Measurements from ENCODE around the gene WNT5B. TPM values are rescaled to one million over a fixed set of nuclear protein-coding genes. Genes with fewer than 3 reads are reported as not detected.
A peak's percentile ranks its signal among the peaks of the same experiment; 100 is the strongest.

The WNT5B gene
- total RNA-seq, 2 experiments from 2014 or later = not detected

- ATAC-seq = no peak
- Mint-ChIP-seq H3K27me3 (peaks cover 1% of the 10 kb centered on the region), H3K36me3 (ENCODE audit: low read depth) (no peaks in the 10 kb centered on the region), H3K9me3 (no peaks in the 10 kb centered on the region), H3K4me3 (no peak overlapping the region), H3K4me1 (ENCODE audit: low read depth) (peaks cover 33% of the 10 kb centered on the region), H3K27ac (no peak overlapping the region)
- POLR2A ChIA-PET = interaction anchor here (1.9 to 3.8 kb wide), 2 partner anchors 11 to 12 kb away, joined by 8 to 27 read pairs; no protein-coding TSS in a partner anchor
- intact Hi-C loops (cut with micrococcal nuclease) = no loop called here
- DNase-seq = no peak
- CTCF ChIA-PET = interaction anchor here (0.6 to 4.8 kb wide), 14 partner anchors 7 to 500 kb away, joined by 3 to 38 read pairs (median 6); partner anchors contain the start of gene FBXL14
- no peak for TF ChIP-seq CTCF (IDR thresholded peaks at IDR 0.05)
These were observed 24.6 kb upstream of the WNT5B start for GRCh38 chr12:1604464-1604863.

GRCh38 chr12:1605129-1606020, 23.7 kb upstream of the WNT5B start:
- POLR2A ChIA-PET = interaction anchor here (1.1 to 1.9 kb wide), 2 partner anchors 12 to 694 kb away, joined by 3 to 8 read pairs; no protein-coding TSS in a partner anchor
- H3K9me3 Mint-ChIP-seq = no peaks in the 10 kb centered on the region
- DNase-seq (peak; percentile 67), ATAC-seq (peak; percentile 68)
- peak overlapping the region; percentile 73 for H3K27ac Mint-ChIP-seq
- H3K27me3 Mint-ChIP-seq = peaks cover 1% of the 10 kb centered on the region
- CTCF ChIA-PET = interaction anchor here (0.6 to 1.9 kb wide), 16 partner anchors 8 to 501 kb away, joined by 3 to 15 read pairs (median 4); no protein-coding TSS in a partner anchor
- intact Hi-C loops (cut with micrococcal nuclease) = no loop called here
- TF ChIP-seq CTCF (IDR thresholded peaks at IDR 0.05) = peak; percentile 83
- H3K4me3 Mint-ChIP-seq = peak overlapping the region; percentile 68
- peaks cover 33% of the 10 kb centered on the region for H3K4me1 Mint-ChIP-seq (ENCODE audit: low read depth)
- H3K36me3 Mint-ChIP-seq (ENCODE audit: low read depth) = no peaks in the 10 kb centered on the region

- ATAC-seq (peak; percentile 18), DNase-seq (peak; percentile 85)
- ChIA-PET POLR2A (interaction anchor here (1.1 to 1.9 kb wide), 3 partner anchors 13 to 695 kb away, joined by 3 to 8 read pairs (median 5); no protein-coding TSS in a partner anchor), CTCF (interaction anchor here (0.6 to 1.9 kb wide), 13 partner anchors 8 to 488 kb away, joined by 3 to 15 read pairs (median 4); no protein-coding TSS in a partner anchor)
- intact Hi-C loops (cut with micrococcal nuclease) = no loop called here
- H3K9me3 Mint-ChIP-seq = no peaks in the 10 kb centered on the region
- no peak for TF ChIP-seq CTCF (IDR thresholded peaks at IDR 0.05)
- H3K27me3 Mint-ChIP-seq = peaks cover 1% of the 10 kb centered on the region
- peak overlapping the region; percentile 68 for H3K4me3 Mint-ChIP-seq
- H3K4me1 Mint-ChIP-seq (ENCODE audit: low read depth) = peaks cover 30% of the 10 kb centered on the region
- peak overlapping the region; percentile 73 for H3K27ac Mint-ChIP-seq
- H3K36me3 Mint-ChIP-seq (ENCODE audit: low read depth) = no peaks in the 10 kb centered on the region
These were observed 22.9 kb upstream of the WNT5B start for GRCh38 chr12:1606021-1606622.

DNA sequence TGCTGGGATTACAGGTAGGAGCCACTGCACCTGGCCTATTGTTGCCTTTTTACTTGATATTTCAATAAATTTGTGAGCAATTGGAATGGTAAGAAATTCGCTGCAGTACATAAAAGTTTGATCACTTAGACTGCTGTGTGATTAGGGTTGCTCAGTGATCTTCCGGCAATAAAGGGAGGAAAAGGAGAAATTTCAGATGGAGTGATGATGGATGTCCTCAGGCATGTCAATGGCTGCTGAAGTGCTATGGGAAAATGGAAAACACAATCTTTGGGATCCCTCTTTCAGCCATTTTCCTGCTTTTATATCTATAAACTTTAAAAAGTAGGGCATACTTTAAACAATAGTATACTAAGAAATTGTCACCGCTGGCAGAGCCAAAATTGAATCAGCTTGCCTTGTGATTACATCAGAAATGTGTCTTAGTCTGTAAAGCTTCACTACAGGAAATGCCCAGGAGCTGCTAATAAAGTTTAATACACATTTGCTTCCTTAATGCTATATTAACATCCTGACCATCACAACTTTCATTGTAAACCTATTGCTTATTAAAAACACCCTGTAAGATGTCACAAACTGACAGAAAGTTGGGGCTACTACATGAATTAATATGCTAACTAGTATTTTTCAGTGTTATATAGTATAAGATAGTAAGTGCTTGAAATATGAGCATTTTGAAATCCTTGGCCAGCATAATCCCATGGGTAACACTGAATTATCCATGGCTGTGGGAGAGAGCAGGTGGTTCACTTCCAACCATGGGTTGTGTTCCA, 20.9 kb upstream of the WNT5B start:
- H3K9me3 Mint-ChIP-seq = no peaks in the 10 kb centered on the region
- H3K4me1 Mint-ChIP-seq (ENCODE audit: low read depth) = peaks cover 19% of the 10 kb centered on the region
- H3K36me3 Mint-ChIP-seq (ENCODE audit: low read depth) = no peaks in the 10 kb centered on the region
- ChIA-PET POLR2A (interaction anchor here (1.4 kb wide), 1 partner anchor 20 kb away, joined by 5 read pairs; no protein-coding TSS in a partner anchor), CTCF (no interaction called here)
- ATAC-seq (no peak), DNase-seq (no peak)
- TF ChIP-seq CTCF (IDR thresholded peaks at IDR 0.05) = no peak
- peaks cover 1% of the 10 kb centered on the region for H3K27me3 Mint-ChIP-seq
- no peak overlapping the region for H3K4me3 Mint-ChIP-seq
- H3K27ac Mint-ChIP-seq = no peak overlapping the region
- intact Hi-C loops (cut with micrococcal nuclease) = no loop called here

All from activated CD8-positive, alpha-beta T cell treated with anti-CD3 and anti-CD28 coated beads for 36 hours (primary cell).